ENCODE measurements around the gene CHRND. TPM values are rescaled to one million over a fixed set of nuclear protein-coding genes. Genes with fewer than 3 reads are reported as not detected.

The CHRND gene
- total and polyA plus RNA-seq, 2 experiments from 2014 or later, result 0.10 to 0.11 TPM

DNA sequence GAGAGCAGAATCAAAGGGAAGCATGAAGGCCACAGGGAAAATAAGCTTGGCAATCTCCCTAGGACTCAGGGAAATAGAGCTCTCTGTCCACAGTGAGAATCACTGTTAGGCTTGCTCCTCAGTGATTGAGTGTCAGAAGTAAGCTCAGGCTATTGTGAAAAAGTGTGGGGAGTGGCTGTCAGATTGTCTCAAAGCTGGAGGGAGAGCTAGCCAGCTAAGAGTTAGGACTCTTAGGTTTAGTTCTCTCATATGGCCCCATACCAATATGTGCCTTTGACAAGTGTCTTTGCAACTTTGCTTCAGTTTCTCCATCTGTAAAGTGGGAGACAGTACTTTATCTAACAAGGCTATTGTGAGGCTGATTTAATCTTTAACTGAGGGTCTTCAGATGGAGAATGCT lies 41.8 kb downstream of the CHRND start:
- Histone ChIP-seq H3K27me3 (ENCODE audit: insufficient read depth) (no peaks in the 10 kb centered on the region), H2AFZ (no peak overlapping the region), H3K4me1 (ENCODE audit: insufficient read depth) (no peaks in the 10 kb centered on the region), H3K4me3 (no peak overlapping the region), H3K79me2 (replicated peaks; ENCODE audit: insufficient read depth) (no peaks in the 10 kb centered on the region), H3F3A (replicated peaks; ENCODE audit: low read depth) (no peaks in the 10 kb centered on the region), H3K9me2 (ENCODE audit: insufficient read depth) (no peaks in the 10 kb centered on the region), H3K27ac (ENCODE audit: low read depth) (no peak overlapping the region), H4K20me1 (replicated peaks; ENCODE audit: insufficient read depth) (peaks cover 10% of the 10 kb centered on the region), H3K36me3 (ENCODE audit: insufficient read depth) (peaks cover 39% of the 10 kb centered on the region), H3K4me2 (no peak overlapping the region)
- H3K4me3 Mint-ChIP-seq, result no peak overlapping the region
- H3K9me3 Mint-ChIP-seq, result no peaks in the 10 kb centered on the region
- ATAC-seq, result no peak
- H3K27me3 Mint-ChIP-seq (ENCODE audit: insufficient read depth, low read depth, poor library complexity), result peaks cover 3% of the 10 kb centered on the region
- DNase-seq (ENCODE audit: low spot score), result no peak
- H3K27ac Mint-ChIP-seq, result no peak overlapping the region; the same call in 1 of the 2 replicates
- TF ChIP-seq POLR2AphosphoS5 (IDR thresholded peaks at IDR 0.05; ENCODE audit: low read depth), result no peak
- TF ChIP-seq, protein P1, sequence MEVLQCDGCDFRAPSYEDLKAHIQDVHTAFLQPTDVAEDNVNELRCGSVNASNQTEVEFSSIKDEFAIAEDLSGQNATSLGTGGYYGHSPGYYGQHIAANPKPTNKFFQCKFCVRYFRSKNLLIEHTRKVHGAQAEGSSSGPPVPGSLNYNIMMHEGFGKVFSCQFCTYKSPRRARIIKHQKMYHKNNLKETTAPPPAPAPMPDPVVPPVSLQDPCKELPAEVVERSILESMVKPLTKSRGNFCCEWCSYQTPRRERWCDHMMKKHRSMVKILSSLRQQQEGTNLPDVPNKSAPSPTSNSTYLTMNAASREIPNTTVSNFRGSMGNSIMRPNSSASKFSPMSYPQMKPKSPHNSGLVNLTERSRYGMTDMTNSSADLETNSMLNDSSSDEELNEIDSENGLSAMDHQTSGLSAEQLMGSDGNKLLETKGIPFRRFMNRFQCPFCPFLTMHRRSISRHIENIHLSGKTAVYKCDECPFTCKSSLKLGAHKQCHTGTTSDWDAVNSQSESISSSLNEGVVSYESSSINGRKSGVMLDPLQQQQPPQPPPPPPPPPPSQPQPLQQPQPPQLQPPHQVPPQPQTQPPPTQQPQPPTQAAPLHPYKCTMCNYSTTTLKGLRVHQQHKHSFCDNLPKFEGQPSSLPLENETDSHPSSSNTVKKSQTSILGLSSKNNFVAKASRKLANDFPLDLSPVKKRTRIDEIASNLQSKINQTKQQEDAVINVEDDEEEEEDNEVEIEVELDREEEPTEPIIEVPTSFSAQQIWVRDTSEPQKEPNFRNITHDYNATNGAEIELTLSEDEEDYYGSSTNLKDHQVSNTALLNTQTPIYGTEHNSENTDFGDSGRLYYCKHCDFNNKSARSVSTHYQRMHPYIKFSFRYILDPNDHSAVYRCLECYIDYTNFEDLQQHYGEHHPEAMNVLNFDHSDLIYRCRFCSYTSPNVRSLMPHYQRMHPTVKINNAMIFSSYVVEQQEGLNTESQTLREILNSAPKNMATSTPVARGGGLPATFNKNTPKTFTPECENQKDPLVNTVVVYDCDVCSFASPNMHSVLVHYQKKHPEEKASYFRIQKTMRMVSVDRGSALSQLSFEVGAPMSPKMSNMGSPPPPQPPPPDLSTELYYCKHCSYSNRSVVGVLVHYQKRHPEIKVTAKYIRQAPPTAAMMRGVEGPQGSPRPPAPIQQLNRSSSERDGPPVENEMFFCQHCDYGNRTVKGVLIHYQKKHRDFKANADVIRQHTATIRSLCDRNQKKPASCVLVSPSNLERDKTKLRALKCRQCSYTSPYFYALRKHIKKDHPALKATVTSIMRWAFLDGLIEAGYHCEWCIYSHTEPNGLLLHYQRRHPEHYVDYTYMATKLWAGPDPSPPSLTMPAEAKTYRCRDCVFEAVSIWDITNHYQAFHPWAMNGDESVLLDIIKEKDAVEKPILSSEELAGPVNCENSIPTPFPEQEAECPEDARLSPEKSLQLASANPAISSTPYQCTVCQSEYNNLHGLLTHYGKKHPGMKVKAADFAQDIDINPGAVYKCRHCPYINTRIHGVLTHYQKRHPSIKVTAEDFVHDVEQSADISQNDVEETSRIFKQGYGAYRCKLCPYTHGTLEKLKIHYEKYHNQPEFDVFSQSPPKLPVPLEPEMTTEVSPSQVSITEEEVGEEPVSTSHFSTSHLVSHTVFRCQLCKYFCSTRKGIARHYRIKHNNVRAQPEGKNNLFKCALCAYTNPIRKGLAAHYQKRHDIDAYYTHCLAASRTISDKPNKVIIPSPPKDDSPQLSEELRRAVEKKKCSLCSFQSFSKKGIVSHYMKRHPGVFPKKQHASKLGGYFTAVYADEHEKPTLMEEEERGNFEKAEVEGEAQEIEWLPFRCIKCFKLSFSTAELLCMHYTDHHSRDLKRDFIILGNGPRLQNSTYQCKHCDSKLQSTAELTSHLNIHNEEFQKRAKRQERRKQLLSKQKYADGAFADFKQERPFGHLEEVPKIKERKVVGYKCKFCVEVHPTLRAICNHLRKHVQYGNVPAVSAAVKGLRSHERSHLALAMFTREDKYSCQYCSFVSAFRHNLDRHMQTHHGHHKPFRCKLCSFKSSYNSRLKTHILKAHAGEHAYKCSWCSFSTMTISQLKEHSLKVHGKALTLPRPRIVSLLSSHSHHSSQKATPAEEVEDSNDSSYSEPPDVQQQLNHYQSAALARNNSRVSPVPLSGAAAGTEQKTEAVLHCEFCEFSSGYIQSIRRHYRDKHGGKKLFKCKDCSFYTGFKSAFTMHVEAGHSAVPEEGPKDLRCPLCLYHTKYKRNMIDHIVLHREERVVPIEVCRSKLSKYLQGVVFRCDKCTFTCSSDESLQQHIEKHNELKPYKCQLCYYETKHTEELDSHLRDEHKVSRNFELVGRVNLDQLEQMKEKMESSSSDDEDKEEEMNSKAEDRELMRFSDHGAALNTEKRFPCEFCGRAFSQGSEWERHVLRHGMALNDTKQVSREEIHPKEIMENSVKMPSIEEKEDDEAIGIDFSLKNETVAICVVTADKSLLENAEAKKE (CRISPR knock-in tag; IDR thresholded peaks at IDR 0.05), result no peak
- TF ChIP-seq ETS1 (IDR thresholded peaks at IDR 0.05), result no peak
- no peak for TF ChIP-seq ZNF331 (CRISPR knock-in tag; IDR thresholded peaks at IDR 0.05; ENCODE audit: low read depth)
- no peak for TF ChIP-seq EZH2phosphoT487 (IDR thresholded peaks at IDR 0.05; ENCODE audit: unreplicated experiment)
- TF ChIP-seq STAT1 (IDR thresholded peaks at IDR 0.05; ENCODE audit: unreplicated experiment), result no peak
- TF ChIP-seq EZH2 (IDR thresholded peaks at IDR 0.05; ENCODE audit: low read depth, unreplicated experiment), result no peak
- no peak for TF ChIP-seq JUNB (IDR thresholded peaks at IDR 0.05; ENCODE audit: unreplicated experiment)
- no peak for TF ChIP-seq REST (IDR thresholded peaks at IDR 0.05; ENCODE audit: unreplicated experiment)
- H3K4me1 Mint-ChIP-seq, result 0 out of 3 replicates have a peak, but pooled peaks cover 3% of the 10 kb centered on the region
- H3K36me3 Mint-ChIP-seq (ENCODE audit: low read depth), result peaks cover 75% of the 10 kb centered on the region

Measured in GM23338 (cell line).